NCI-H526 (cell line): ENCODE data around the gene TMCC1.
"Not testable (repeated sequence)": the region's sequence is repeated elsewhere in the genome, so short reads cannot be mapped to it uniquely, and the experiment has no call there.

Experiments
- DNase-seq, 2 experiments: peaks; one replicate each; lab custom pipeline; 2025; lab: John Stamatoyannopoulos, UW

Gene TMCC1

DNA sequence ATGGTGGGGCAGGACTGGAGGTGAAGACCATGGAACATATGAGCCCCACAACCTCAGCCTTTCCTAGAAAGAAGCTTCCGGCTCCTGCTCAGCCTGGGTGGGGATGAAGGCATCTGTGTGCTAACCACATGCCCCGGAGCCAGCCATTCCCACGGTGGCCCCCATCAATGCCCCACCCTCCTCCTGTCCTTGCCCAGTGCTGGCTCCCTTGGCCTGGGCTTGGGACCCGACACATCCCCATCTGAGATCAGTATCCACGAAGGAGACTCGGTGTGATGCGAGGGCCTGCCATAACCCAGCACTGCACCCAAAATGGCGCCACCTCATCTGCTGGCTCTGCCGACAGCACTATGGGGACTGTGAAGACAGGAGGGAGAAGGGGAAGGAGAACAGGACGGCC, 270.6 kb downstream of the TMCC1 start:
- no peak for DNase-seq

DNA sequence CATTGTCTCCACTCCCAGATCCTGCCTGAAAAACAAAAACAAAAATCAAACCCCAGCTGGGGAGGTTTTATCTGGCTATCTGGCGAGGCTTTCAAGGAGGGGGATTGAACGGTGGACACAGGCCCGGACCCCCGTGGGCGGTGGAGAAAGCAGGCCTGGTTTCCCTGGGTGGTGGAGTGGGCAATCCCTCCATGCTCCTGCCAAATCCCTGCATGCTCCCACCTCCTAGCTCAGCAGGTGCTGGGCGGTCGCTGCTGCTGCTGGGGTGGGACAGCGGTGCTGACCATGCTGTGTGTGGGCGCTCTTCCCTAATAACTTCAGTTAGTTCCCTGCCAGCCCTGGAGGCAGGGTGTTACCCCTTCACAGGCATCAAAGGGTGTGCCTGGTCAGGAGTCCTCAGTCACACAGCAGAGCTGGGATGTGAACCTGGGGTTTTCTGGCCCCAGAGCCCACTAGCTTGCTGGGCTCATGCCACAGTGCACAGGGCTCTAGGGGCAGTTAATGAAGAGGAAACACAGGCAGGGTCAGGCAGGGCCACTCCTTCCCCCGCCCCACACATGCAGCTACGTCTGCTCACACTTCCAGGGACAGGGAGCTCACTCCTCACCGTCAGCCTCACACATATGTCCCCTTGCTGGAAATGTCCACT, 271.2 kb downstream of the TMCC1 start:
- no peak for DNase-seq

DNA sequence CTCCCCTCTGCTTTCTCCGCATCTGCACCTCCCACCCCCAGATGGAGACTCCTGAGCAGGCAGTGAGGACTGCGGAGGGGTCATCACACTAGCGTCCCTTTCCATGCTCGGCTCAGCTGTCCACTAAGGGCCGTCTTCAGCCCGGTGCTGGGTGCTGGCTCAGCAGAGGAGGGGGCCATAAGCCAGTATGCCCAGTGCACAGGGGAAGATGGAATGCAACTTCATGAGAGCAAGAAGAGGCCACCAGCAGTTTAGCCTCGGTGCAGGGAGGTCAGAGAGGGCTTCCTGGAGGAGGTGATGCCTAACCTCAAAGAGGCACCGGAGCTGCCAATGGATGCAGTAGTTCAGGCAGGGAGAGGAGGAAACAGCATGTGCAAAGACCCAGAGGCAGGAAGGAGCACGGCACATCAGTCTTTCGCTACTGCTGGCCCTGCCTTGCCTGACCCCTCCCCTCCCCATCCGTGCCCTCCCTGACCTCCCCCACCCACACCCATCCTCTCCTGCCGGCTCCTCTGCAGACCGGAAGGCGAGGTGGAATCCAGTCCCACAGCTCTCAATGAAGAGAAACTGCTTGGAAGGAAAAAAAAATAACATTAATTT, 271.8 kb downstream of the TMCC1 start:
- no peak for DNase-seq

DNA sequence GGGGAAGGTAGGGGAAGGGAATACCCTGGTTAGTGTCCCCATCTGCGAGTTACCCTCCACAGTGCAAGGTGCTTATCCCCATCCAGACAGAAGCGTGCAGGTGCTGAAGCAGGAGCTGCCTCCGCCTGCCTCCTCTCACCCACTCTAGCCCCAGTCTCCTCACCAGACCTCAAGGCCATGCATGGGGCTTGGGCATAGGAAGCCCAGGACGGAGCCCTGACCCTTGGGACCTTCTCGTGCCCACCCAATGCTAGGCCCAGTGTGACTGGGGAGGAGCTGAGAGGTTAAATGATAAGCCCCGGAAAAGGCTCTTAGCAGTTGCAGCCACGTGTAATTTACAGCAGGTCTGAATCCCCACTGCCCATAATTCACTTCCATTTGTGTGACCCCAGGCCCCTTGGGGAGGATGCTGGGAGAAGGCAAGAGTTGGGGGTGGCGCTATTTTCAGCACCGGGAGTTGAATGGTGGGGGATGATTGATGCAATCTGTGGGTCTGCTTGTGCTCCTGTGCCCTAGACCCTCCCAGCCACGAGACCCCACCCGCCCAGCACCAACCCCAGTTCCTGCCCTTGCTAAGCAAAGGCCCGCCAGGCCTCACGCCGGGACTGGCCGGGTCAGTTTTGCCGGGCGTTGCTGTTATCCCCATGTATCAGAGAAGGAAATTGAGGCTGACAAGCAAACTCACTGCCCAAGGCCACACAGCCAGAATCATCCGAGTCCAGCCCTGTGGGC, 272.5 kb downstream of the TMCC1 start:
- DNase-seq, result no peak

DNA sequence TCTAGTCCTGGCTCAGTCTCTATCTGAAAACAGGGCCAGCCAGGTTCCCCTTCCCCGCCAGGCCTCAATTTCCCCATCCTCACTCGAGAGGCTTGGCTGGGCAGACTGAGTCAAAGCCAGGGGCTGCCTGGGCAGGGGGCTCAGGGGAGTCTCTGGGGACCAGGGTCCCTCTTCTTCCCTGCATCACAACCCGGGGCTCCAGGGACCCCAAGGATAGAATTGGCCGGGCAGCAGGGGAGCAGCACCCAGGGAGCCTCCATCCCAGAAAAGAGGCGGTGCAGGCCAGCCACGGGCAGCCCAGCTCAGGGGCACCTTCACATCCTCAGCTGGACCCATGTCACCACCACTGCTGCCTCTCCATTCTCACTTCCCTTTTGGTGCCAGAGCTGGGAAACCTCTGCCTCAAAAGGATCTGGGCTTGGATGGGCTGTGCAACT, 273.8 kb downstream of the TMCC1 start:
- no peak for DNase-seq

DNA sequence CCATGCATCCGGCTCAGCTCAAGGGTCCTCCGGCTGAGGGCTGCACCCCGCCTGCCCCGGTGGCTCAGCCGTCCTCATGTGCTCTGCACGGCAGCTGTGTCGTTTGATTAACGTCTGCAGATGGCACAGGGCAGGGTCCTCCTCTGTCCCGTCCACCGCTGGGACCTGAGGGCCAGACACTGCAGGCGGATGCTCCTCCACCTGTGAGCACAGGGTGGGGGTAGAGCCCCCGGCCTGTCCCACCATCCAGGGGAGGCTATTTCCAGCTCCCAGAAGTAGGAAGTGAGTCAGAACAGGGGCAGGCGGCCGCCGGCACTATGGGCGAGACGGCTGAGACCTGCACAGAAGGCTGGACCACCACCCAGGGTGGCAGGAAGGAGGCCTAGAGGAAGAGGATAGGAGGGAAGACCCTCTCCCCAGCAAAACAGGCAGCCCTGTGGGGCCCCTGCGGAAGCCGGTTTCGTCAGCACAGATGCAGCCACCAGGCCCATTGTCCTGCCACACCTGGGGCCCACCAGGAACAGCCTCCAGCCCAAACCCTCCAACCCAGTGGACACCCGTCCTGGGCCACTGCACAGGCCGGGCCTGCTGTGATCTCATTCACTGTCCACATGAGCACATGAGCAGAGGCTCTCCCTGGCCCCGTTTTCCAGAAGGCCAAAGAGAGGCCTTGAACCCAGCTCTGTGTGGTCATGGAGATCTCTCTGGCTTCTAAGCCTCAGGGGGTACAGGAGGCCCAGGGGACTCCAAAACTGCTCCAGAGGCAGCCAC, 274.4 kb downstream of the TMCC1 start:
- no peak for DNase-seq

DNA sequence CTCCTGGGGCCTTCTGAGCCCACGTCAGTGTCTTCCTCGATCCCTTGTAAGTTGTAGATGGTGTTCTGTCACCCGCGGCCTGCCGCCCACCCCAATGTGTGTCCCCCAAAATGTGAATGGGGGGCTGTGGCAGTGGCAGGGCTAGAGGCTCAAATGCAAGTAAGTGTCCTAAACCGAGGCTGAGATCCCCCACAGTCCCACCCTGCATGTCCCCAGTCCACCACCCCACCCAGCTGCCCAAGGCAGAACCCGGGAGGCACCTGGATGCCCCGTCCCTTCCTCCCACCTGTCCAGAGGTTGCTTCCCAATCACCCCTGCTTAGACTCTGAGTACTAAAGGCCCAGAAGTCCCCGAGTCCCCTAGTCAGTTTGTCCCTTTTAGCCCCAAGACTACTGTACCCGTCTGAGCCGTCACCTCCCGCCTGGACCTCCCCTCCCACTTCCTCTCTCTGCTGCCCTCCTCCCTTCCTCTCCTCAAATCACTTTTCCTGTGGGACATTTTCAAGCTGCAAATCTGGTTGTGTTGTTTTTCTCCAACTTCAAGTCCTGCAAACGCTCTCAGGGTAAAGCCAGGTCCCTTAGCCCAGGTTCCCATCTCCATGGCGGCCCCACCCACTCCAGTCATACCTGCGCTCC, 275.2 kb downstream of the TMCC1 start:
- DNase-seq, result no peak

DNA sequence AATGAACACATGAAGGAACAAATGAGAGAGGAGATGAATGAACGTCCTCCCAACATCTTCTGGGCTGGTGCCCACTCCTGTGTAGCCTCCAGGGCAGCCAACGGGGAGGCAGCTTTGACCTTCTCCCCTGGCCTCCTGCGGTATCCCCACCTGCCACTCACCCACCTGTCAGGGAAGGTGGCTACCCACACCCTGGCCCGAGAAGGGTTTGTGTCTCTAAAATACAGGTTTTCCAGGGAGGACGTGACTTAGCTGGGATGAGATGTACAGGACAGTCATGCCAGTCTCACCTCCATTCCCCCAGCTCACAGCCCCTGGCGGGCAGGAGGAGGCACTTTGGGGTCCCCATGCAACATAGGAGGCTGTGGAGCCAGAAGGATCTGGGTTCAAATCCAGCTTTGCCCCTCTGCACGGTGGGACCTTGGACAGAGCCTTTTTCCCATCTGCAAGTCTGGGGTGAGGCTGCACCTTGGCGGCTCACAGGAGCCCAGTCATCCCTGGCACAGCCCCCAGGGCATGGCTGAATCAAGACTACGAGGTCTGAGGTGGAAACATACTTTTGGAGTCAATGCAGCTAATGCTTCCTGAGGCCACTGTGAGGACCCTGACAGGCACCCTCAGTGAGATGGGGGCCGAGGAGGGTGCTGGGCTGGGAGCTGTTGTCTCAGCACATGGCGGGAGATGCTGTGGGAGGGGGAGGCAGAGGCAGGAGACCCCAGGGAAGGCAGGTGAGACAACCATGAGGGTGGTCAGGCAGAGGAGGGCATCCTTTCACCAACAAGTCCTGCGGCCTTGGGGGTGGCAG, 275.9 kb downstream of the TMCC1 start:
- DNase-seq, result no peak

DNA sequence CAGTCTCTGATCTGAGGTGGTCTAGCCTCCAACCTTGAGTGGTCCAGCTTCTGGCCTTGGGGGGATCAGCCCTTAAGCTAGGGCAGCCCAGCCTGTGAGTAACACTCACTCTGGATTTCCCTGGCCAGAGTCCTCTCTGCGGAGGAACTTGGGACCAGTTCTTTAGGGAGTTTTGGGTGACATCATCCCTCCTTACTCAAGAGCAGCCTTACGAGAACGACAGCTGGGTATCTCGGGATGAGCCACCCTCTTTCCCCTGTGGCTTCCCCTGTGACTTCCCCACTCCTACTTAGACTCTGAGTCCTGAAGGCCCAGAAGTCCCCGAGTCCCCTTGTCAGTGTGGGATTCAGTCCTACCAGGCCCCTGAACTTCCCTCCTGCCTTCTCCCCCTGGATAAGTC, 276.8 kb downstream of the TMCC1 start:
- no peak for DNase-seq

DNA sequence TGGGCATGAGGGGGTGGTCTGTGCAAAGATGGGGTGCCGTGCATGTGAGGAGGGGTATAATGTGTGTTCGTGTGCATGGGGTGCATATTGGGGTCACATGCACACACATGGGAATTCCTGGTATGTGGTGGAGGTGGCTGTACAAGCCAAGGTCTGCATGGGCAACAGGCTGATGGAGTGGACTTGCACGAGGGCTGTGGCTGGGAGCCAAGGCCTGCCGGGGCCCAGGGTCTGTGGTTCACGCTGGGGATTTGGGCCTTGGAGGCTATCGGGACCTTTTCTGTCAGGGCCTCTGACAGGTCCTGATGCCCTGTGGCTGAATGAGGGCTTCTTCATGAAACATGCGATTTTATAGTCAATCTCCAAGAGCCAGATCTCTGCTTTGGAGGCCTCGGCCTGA, 277.2 kb downstream of the TMCC1 start:
- no peak for DNase-seq

DNA sequence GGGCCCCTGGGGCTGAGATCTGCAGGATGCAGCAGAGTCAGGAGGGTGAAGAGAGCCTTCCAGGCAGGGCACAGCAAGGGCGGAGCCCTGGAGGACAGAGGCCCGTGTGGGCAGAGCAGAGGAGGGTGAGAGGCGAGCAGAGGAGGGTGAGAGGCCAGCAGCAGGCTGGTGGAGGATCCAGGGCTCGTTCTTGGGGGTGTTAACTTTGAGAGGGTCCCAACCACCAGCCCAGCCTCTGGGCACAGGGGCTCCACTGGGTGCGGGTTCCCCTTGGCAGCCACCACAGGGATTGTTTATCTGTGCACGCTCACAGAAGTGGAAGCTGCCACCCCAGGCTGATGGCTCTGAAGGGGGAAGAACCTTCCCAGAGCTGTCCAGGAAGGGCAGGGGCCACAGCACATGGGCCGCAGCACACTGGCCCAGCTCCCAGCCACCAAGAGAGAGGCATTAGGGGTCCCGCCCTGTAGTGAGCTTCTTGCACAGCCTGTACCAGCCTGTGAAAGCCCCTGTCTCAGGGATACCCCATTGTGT, 277.7 kb downstream of the TMCC1 start:
- no peak for DNase-seq

DNA sequence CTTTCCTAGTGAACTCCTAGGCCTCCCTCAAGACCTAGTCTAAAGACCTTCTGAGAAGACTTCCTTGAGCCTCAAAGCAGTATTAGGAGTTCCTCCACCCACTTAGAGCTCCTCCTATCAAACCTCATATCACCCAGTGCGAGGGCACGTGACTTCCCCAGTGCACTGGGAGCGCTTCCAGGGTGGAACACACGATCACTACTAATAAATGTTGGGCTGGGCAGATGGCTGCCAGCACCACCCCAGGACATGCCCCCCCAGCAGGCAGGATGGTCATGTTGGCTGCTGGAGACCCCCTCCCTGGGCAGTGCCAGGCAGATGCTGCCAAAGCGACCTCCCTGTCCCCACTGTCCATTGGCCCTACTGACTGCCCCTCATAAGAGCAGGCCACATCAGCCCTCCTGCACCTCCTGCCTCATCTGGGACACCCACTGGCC, 278.6 kb downstream of the TMCC1 start:
- no peak for DNase-seq

DNA sequence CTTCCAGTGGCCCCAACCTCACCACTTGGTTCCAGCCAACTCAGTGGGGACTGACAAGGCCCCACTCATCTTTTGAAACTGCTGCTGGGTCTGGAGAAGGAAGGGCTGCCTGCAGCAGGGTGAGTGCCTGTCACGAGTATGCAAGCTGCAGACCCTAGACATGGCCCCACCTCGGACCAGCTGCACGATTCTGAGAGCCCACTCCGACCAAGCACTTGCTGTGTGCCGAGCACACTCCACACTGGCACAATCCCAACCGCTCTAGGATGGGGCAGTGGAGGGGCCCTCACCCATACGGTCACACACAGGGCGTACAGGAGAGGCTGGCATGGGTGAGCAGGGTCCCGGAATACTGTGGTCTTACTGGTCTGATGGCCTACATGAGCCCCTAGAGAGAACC, 279.1 kb downstream of the TMCC1 start:
- DNase-seq, result no peak

DNA sequence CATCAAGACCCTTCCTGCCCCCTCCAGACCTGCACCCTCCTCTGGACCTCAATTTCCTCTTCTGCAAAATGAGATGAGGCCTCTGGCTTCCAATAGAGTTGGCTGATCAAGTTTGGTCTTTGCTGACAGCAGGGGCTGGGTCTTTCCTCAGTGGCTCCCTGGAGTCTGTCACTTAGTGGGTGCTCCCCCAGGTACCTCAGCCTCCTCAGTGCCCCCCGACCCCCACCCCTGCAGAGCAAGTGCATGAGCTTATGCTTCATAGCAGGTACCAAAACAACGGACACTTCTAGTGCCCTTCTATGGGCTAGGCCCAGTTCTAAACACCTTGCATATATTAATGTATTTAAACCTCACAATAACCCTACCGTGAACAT, 280.2 kb downstream of the TMCC1 start:
- no peak for DNase-seq

DNA sequence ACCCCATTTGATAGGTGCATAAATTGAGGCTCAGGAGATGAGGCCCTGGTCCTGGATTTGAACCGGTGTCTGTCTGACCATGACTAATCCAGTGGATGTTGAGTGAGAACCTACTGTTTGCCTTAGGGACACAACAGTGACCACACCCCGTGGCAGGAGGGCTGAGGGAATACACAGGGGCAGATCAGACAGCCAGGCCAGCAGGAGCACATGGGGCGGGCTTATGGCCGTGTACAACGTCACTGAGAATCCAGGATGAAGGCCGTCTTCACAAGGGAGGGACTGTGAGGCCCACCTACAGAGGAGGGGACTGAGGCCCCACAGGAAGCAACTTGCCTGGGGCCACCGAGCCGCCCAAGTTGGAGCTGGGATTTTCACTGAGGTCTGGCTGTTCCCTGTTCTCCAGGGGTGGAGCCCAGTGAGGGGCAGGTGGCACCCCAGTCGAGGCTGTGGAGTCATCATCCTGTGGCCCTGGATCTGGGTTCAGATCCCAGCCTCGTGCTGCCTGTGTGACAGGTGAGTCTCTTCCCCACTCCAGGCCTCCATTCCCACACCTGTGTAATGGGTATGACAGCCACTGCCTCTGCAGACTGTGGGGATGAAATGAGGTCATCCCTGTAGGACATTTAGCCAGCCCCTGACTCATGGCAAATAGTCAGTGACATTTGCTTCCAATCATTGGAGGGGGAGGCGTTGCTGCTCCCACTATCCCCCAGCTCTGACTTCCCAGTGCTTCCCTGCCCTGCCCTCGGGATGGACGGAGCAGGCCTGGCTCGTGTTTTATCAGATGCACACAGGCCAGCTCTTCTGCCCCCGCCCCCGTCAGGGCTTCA, 280.8 kb downstream of the TMCC1 start:
- DNase-seq, result no peak

DNA sequence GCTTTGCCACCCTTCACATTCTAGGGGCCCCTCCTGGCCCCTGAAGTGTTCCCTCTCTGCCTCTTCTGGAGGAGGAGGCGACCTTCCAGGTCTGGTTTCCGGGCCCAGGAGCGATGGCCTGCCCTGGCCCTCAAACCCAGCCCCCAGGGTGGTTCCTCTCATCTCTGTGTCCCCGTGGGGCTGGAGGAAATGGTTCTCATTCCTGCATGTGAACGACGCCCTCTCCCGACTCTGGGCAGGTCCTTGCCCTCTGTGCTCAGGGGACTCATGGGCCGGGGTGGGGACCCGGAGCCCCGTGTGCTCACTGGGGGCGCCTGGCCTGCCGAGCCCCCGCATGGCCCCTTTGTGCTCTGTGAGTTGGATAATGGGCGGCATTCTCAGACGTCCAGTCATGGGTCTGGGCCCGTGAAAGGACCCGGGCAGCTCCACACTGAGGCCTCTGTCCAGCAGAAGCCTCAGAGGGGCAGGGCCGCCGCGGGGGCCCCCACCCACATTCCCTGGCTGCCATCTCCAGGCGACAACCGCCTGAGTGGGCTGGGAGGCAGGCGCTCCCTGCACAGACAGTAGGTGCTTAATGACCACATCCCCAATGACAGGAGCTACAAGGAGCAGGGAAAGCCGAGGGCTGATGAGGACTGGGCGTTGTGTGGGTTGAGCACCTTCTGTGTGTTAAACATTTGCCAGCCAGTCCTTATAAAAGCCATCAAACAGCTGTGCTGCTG, 281.5 kb downstream of the TMCC1 start:
- no peak for DNase-seq

DNA sequence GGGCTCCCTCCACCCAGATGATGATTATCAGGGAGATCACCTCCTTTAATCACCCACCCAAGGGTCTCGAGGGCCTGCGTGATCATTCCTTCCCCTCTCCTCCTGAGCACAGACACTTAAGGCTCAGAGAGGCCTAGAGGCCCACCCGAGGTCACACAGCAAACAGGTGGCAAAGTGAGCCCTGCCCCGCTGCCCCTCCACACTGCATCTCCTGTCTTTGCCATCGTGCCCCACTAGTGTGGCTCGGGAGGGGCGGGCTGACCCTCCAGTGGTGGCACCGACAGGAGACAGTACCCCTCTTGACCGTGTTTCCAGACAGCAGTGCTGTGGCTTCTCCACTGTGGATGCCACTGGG, 282.1 kb downstream of the TMCC1 start:
- DNase-seq, result no peak

DNA sequence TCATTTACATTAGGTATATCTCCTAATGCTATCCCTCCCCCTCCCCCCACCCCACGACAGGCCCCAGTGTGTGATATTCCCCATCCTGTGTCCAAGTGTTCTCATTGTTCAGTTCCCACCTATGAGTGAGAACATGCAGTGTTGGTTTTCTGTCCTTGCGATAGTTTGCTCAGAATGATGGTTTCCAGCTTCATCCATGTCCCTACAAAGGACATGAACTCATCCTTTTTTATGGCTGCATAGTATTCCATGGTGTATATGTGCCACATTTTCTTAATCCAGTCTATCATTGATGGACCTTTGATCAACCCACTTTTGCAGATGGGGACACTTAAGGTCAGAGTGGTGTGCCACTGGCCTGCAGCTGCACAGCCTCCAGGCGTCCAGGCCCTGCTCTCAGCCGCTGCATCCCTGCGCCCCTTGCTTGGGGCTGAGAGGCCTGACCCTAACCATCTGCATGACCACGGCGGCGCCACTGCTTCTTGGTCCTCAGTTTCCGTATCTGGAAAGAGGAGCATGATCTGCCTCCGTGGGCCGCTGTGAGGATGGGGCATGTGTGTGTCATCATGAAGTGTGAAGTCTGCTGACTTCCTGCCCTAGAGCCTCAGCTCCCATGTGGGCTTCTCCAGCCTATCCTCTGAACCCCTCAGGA, 282.6 kb downstream of the TMCC1 start:
- DNase-seq, result not testable (repeated sequence)

DNA sequence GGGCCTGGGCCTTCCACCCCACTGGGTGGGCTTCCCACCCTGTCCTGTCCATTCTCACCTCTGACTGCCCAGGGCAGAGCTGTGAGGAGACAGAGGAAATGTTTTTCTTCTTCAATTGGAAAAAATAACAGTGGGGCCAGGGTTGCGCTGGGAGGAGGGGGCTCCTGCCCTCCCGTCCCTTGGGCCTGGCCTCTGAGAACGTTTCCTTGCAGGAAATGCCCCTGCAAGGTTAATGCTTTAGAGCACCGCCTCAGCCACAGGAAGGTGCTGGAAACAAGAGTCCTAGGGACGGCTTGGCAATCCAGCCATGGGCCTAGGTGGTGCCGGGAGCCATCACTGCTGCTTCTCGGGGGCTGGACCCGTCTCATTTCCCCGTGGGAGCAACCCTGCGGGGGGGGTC, 283.2 kb downstream of the TMCC1 start:
- DNase-seq, result no peak
